Activated naive CD4-positive, alpha-beta T cell treated with anti-CD3 and anti-CD28 coated beads, Interleukin-2, amount 10 ng/mL, durations not matched to agents 7 days and 5 days (primary cell): ENCODE results near the gene IGF1R.

ENCODE experiments used
- CTCF ChIA-PET: fragments of 350-600 bp; sonication (Branson Sonifier 250); formaldehyde crosslinking; loops from one replicate; lab custom pipeline; 2021; ENCODE audit warnings: antibody characterized with exemption; lab: Charles Lee
- DNase-seq: peaks from one replicate; pipeline ENCODE4 v3.0.0-alpha.2; 2020
- H3K27ac Mint-ChIP-seq: one replicate; pipeline ENCODE4 v1.8.0; 2021; ENCODE audit warnings: mild to moderate bottlenecking, moderate library complexity, mixed read lengths
- H3K27me3 Mint-ChIP-seq: one replicate; pipeline ENCODE4 v1.8.0; 2021; ENCODE audit warnings: mild to moderate bottlenecking, mixed read lengths
- H3K36me3 Mint-ChIP-seq: one replicate; pipeline ENCODE4 v1.8.0; 2021; ENCODE audit warnings: mixed read lengths
- H3K4me1 Mint-ChIP-seq: one replicate; pipeline ENCODE4 v1.8.0; 2021; ENCODE audit warnings: mixed read lengths
- H3K4me3 Mint-ChIP-seq: one replicate; pipeline ENCODE4 v1.8.0; 2021; ENCODE audit warnings: mild to moderate bottlenecking, moderate library complexity, mixed read lengths
- H3K9me3 Mint-ChIP-seq: one replicate; pipeline ENCODE4 v1.8.0; 2021; ENCODE audit warnings: mixed read lengths

The IGF1R gene

GRCh38 chr15:98952381-98952803, 304.1 kb downstream of the IGF1R start:
- H3K27ac Mint-ChIP-seq, result no peak overlapping the region
- H3K4me3 Mint-ChIP-seq, result peak overlapping the region; percentile 5
- CTCF ChIA-PET, result interaction anchor here (1.0 to 1.3 kb wide), 2 partner anchors 38 to 510 kb away, joined by 3 read pairs; no protein-coding TSS in a partner anchor
- H3K4me1 Mint-ChIP-seq, result peaks cover 25% of the 10 kb centered on the region
- H3K27me3 Mint-ChIP-seq, result no peaks in the 10 kb centered on the region
- H3K9me3 Mint-ChIP-seq, result no peaks in the 10 kb centered on the region
- H3K36me3 Mint-ChIP-seq, result peaks cover 7% of the 10 kb centered on the region
- DNase-seq, result no peak

DNA sequence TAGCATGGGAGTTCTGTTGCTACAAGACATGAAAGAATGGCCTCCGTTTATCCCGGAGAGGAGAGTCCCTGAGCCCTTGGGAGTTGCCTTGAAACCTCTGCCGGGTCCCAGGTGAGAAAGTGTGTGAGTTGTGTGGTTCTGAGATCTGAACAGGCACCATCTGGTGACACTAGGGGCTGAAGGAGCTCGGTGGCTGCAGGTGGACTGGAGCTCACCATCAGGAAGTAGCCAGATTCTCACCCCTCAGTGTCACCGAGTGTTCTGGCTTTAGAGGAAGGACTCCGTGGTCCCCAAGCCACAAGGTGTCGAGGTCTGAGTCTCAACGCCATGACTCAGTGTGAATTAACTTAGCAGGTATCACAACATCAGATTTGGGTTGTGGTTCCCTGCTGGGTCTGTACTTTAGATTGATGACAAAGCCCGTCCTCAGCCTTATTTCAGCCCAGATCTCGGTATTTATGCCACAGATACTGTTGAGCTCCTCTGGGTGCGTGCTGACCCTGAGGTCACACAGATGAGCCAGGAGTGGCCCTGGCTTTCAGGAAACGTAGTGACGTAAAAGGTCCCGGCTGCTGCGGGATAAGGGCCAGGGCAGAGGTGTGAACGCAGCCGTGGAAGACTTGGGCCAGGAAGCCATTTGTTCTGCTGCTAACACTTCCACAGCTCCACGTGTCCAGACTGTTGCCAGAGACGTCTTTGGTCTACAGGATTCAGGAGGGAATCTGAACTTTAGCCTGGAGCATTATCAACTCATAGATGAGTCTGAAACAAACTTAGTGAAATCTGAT, 304.9 kb downstream of the IGF1R start:
- H3K27ac Mint-ChIP-seq, result no peak overlapping the region
- H3K9me3 Mint-ChIP-seq, result no peaks in the 10 kb centered on the region
- no peak for DNase-seq
- H3K4me1 Mint-ChIP-seq, result peaks cover 25% of the 10 kb centered on the region
- H3K27me3 Mint-ChIP-seq, result no peaks in the 10 kb centered on the region
- H3K4me3 Mint-ChIP-seq, result no peak overlapping the region
- peaks cover 15% of the 10 kb centered on the region for H3K36me3 Mint-ChIP-seq
- CTCF ChIA-PET, result no interaction called here

- H3K9me3 Mint-ChIP-seq, result no peaks in the 10 kb centered on the region
- H3K4me3 Mint-ChIP-seq, result no peak overlapping the region
- no peak for DNase-seq
- H3K36me3 Mint-ChIP-seq, result peaks cover 20% of the 10 kb centered on the region
- no peak overlapping the region for H3K27ac Mint-ChIP-seq
- CTCF ChIA-PET, result no interaction called here
- no peaks in the 10 kb centered on the region for H3K27me3 Mint-ChIP-seq
- H3K4me1 Mint-ChIP-seq, result peaks cover 25% of the 10 kb centered on the region
Observed at GRCh38 chr15:98953968-98954367, 305.6 kb downstream of the IGF1R start.

DNA sequence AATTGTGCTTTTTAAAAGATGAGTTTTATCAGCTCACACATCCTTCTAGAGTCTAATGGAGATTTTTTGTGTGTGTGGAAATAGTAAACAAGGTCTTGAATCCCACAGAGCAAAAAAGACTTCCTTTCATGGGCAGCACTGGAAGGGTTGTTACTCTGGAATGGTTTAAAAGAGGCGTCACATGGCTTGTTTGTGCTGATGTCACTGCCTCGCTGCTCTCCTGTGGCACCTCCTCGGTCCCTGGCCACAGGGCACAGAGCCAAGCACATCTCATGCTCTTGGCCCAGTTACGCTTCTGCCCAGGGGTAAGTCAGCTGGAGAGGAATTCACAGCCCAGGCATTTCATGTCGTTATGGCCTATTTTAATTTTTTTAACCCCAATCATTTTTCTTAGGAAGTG, 306.1 kb downstream of the IGF1R start:
- peaks cover 19% of the 10 kb centered on the region for H3K36me3 Mint-ChIP-seq
- DNase-seq, result no peak
- no peaks in the 10 kb centered on the region for H3K27me3 Mint-ChIP-seq
- CTCF ChIA-PET, result no interaction called here
- no peaks in the 10 kb centered on the region for H3K9me3 Mint-ChIP-seq
- H3K4me3 Mint-ChIP-seq, result no peak overlapping the region
- peaks cover 25% of the 10 kb centered on the region for H3K4me1 Mint-ChIP-seq
- no peak overlapping the region for H3K27ac Mint-ChIP-seq

GRCh38 chr15:98955331-98955730, 307.0 kb downstream of the IGF1R start:
- Mint-ChIP-seq H3K4me3 (no peak overlapping the region), H3K36me3 (peaks cover 20% of the 10 kb centered on the region), H3K27ac (no peak overlapping the region), H3K4me1 (peaks cover 25% of the 10 kb centered on the region), H3K9me3 (no peaks in the 10 kb centered on the region), H3K27me3 (no peaks in the 10 kb centered on the region)
- no peak for DNase-seq
- CTCF ChIA-PET, result no interaction called here

GRCh38 chr15:98955961-98956723, 307.8 kb downstream of the IGF1R start:
- peaks cover 25% of the 10 kb centered on the region for H3K4me1 Mint-ChIP-seq
- no peak overlapping the region for H3K27ac Mint-ChIP-seq
- CTCF ChIA-PET, result no interaction called here
- H3K36me3 Mint-ChIP-seq, result peaks cover 25% of the 10 kb centered on the region
- no peaks in the 10 kb centered on the region for H3K27me3 Mint-ChIP-seq
- H3K9me3 Mint-ChIP-seq, result peaks cover 1% of the 10 kb centered on the region
- no peak for DNase-seq
- H3K4me3 Mint-ChIP-seq, result no peak overlapping the region

DNA sequence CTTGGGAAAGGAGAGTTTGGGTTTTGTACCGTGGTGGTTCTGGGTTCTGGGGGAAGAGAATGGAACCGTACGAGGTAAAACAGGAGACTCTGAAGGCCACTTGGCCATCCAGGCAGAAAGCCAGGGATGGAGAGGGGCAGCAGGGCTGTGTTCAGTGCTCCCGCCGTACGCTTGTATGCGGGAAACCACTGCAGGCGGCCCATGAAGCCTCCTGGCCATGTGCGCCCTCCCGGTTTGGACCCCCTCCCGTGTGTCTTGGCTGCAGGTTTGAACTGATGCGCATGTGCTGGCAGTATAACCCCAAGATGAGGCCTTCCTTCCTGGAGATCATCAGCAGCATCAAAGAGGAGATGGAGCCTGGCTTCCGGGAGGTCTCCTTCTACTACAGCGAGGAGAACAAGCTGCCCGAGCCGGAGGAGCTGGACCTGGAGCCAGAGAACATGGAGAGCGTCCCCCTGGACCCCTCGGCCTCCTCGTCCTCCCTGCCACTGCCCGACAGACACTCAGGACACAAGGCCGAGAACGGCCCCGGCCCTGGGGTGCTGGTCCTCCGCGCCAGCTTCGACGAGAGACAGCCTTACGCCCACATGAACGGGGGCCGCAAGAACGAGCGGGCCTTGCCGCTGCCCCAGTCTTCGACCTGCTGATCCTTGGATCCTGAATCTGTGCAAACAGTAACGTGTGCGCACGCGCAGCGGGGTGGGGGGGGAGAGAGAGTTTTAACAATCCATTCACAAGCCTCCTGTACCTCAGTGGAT, 308.6 kb downstream of the IGF1R start:
- Mint-ChIP-seq H3K4me1 (peaks cover 22% of the 10 kb centered on the region), H3K4me3 (no peak overlapping the region), H3K27me3 (no peaks in the 10 kb centered on the region), H3K36me3 (peaks cover 33% of the 10 kb centered on the region), H3K27ac (no peak overlapping the region), H3K9me3 (peaks cover 10% of the 10 kb centered on the region)
- CTCF ChIA-PET, result no interaction called here
- DNase-seq, result no peak

DNA sequence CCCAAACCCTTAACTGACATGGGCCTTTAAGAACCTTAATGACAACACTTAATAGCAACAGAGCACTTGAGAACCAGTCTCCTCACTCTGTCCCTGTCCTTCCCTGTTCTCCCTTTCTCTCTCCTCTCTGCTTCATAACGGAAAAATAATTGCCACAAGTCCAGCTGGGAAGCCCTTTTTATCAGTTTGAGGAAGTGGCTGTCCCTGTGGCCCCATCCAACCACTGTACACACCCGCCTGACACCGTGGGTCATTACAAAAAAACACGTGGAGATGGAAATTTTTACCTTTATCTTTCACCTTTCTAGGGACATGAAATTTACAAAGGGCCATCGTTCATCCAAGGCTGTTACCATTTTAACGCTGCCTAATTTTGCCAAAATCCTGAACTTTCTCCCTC, 309.3 kb downstream of the IGF1R start:
- H3K36me3 Mint-ChIP-seq, result peaks cover 40% of the 10 kb centered on the region
- CTCF ChIA-PET, result no interaction called here
- no peaks in the 10 kb centered on the region for H3K27me3 Mint-ChIP-seq
- peaks cover 16% of the 10 kb centered on the region for H3K9me3 Mint-ChIP-seq
- H3K27ac Mint-ChIP-seq, result no peak overlapping the region
- H3K4me3 Mint-ChIP-seq, result no peak overlapping the region
- no peak for DNase-seq
- peaks cover 15% of the 10 kb centered on the region for H3K4me1 Mint-ChIP-seq

DNA sequence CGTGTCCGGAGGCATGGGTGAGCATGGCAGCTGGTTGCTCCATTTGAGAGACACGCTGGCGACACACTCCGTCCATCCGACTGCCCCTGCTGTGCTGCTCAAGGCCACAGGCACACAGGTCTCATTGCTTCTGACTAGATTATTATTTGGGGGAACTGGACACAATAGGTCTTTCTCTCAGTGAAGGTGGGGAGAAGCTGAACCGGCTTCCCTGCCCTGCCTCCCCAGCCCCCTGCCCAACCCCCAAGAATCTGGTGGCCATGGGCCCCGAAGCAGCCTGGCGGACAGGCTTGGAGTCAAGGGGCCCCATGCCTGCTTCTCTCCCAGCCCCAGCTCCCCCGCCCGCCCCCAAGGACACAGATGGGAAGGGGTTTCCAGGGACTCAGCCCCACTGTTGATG, 309.7 kb downstream of the IGF1R start:
- CTCF ChIA-PET, result no interaction called here
- Mint-ChIP-seq H3K4me1 (peaks cover 11% of the 10 kb centered on the region), H3K9me3 (peaks cover 19% of the 10 kb centered on the region), H3K4me3 (no peak overlapping the region), H3K27ac (no peak overlapping the region), H3K36me3 (peaks cover 43% of the 10 kb centered on the region), H3K27me3 (no peaks in the 10 kb centered on the region)
- no peak for DNase-seq

DNA sequence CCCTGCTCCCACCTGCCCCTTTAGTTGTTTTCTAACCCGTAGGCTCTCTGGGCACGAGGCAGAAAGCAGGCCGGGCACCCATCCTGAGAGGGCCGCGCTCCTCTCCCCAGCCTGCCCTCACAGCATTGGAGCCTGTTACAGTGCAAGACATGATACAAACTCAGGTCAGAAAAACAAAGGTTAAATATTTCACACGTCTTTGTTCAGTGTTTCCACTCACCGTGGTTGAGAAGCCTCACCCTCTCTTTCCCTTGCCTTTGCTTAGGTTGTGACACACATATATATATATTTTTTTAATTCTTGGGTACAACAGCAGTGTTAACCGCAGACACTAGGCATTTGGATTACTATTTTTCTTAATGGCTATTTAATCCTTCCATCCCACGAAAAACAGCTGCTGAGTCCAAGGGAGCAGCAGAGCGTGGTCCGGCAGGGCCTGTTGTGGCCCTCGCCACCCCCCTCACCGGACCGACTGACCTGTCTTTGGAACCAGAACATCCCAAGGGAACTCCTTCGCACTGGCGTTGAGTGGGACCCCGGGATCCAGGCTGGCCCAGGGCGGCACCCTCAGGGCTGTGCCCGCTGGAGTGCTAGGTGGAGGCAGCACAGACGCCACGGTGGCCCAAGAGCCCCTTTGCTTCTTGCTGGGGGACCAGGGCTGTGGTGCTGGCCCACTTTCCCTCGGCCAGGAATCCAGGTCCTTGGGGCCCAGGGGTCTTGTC, 310.7 kb downstream of the IGF1R start:
- peaks cover 21% of the 10 kb centered on the region for H3K9me3 Mint-ChIP-seq
- CTCF ChIA-PET, result no interaction called here
- DNase-seq, result no peak
- no peaks in the 10 kb centered on the region for H3K27me3 Mint-ChIP-seq
- no peak overlapping the region for H3K27ac Mint-ChIP-seq
- H3K4me1 Mint-ChIP-seq, result peaks cover 6% of the 10 kb centered on the region
- H3K4me3 Mint-ChIP-seq, result no peak overlapping the region
- H3K36me3 Mint-ChIP-seq, result peaks cover 47% of the 10 kb centered on the region

GRCh38 chr15:98959640-98960007, 311.3 kb downstream of the IGF1R start:
- Mint-ChIP-seq H3K9me3 (peaks cover 21% of the 10 kb centered on the region), H3K4me1 (peaks cover 6% of the 10 kb centered on the region), H3K4me3 (no peak overlapping the region), H3K36me3 (peaks cover 47% of the 10 kb centered on the region), H3K27ac (no peak overlapping the region), H3K27me3 (no peaks in the 10 kb centered on the region)
- no peak for DNase-seq
- CTCF ChIA-PET, result no interaction called here

- H3K27ac Mint-ChIP-seq, result no peak overlapping the region
- CTCF ChIA-PET, result no interaction called here
- peaks cover 6% of the 10 kb centered on the region for H3K4me1 Mint-ChIP-seq
- peaks cover 47% of the 10 kb centered on the region for H3K36me3 Mint-ChIP-seq
- no peak for DNase-seq
- no peak overlapping the region for H3K4me3 Mint-ChIP-seq
- peaks cover 21% of the 10 kb centered on the region for H3K9me3 Mint-ChIP-seq
- H3K27me3 Mint-ChIP-seq, result no peaks in the 10 kb centered on the region
Observed at GRCh38 chr15:98960555-98961050, 312.3 kb downstream of the IGF1R start.

GRCh38 chr15:98963444-98963843, 315.1 kb downstream of the IGF1R start:
- Mint-ChIP-seq H3K36me3 (peaks cover 35% of the 10 kb centered on the region), H3K9me3 (peaks cover 21% of the 10 kb centered on the region), H3K4me3 (no peak overlapping the region), H3K27me3 (no peaks in the 10 kb centered on the region), H3K4me1 (no peaks in the 10 kb centered on the region), H3K27ac (no peak overlapping the region)
- CTCF ChIA-PET, result no interaction called here
- DNase-seq, result no peak
